Measurements from ENCODE around the gene PPP1CA.

The PPP1CA gene

GRCh38 chr11:67382276-67383136, 19.2 kb downstream of the PPP1CA start:
- Histone ChIP-seq H3K79me2 (ENCODE audit: control insufficient read depth, insufficient read depth, low read length, poor library complexity) (no peaks in the 10 kb centered on the region), H3K4me1 (ENCODE audit: control insufficient read depth in 1 of 2, insufficient read depth in 2 of 2, low read length in 2 of 2) (peaks cover 13 to 15% of the 10 kb centered on the region in 2 experiments), H3K4me2 (ENCODE audit: low read length) (no peak overlapping the region), H3K4me3 (ENCODE audit: low read depth, low read length) (no peak overlapping the region), H3K18ac (ENCODE audit: low read length) (no peak overlapping the region), H3K36me3 (ENCODE audit: control insufficient read depth in 1 of 2, insufficient read depth in 2 of 2, low read length in 2 of 2) (no peaks in the 10 kb centered on the region), H3K9me3 (ENCODE audit: insufficient read depth, low read depth, low read length) (peaks cover 1% of the 10 kb centered on the region), H3K14ac (ENCODE audit: low read length) (no peak overlapping the region), H2BK12ac (ENCODE audit: low read length) (no peak overlapping the region), H3K27ac (ENCODE audit: low read depth, low read length) (no peak overlapping the region), H3K4ac (ENCODE audit: low read depth, low read length) (no peak overlapping the region), H4K91ac (ENCODE audit: low read depth, low read length) (no peak overlapping the region), H2BK120ac (ENCODE audit: insufficient read depth, low read length, poor library complexity) (no peak overlapping the region), H2AK5ac (ENCODE audit: low read length) (no peak overlapping the region), H3K27me3 (ENCODE audit: insufficient read depth, low read length) (no peaks in the 10 kb centered on the region), H3K23ac (ENCODE audit: low read length) (no peak overlapping the region), H4K12ac (ENCODE audit: low read depth, low read length) (no peak overlapping the region), H3K79me1 (ENCODE audit: low read length) (peaks cover 7% of the 10 kb centered on the region), H2BK5ac (ENCODE audit: low read depth, low read length, poor library complexity) (no peak overlapping the region), H2AFZ (ENCODE audit: insufficient read depth, low read length, poor library complexity) (no peak overlapping the region), H4K8ac (ENCODE audit: low read depth, low read length) (no peak overlapping the region), H3K9ac (ENCODE audit: low read length) (no peak overlapping the region)
- DNase-seq, result peak; percentile 65 to 92
- no CpG with 5 or more reads among the region's 16 CpGs for WGBS (ENCODE audit: extremely low coverage, insufficient coverage, insufficient read length)

- Histone ChIP-seq H3K36me3 (ENCODE audit: control insufficient read depth in 1 of 2, insufficient read depth in 2 of 2, low read length in 2 of 2) (no peaks in the 10 kb centered on the region), H4K12ac (ENCODE audit: low read depth, low read length) (no peak overlapping the region), H3K9ac (ENCODE audit: low read length) (no peak overlapping the region), H3K27me3 (ENCODE audit: insufficient read depth, low read length) (peaks cover 9% of the 10 kb centered on the region), H3K14ac (ENCODE audit: low read length) (no peak overlapping the region), H3K4ac (ENCODE audit: low read depth, low read length) (no peak overlapping the region), H3K4me3 (ENCODE audit: low read depth, low read length) (no peak overlapping the region), H2AK5ac (ENCODE audit: low read length) (no peak overlapping the region), H3K23ac (ENCODE audit: low read length) (no peak overlapping the region), H3K4me1 (ENCODE audit: control insufficient read depth in 1 of 2, insufficient read depth in 2 of 2, low read length in 2 of 2) (peaks cover 10 to 15% of the 10 kb centered on the region in 2 experiments), H2BK120ac (ENCODE audit: insufficient read depth, low read length, poor library complexity) (no peak overlapping the region), H3K18ac (ENCODE audit: low read length) (no peak overlapping the region), H3K4me2 (ENCODE audit: low read length) (no peak overlapping the region), H3K79me1 (ENCODE audit: low read length) (peaks cover 7% of the 10 kb centered on the region), H3K27ac (ENCODE audit: low read depth, low read length) (no peak overlapping the region), H2BK5ac (ENCODE audit: low read depth, low read length, poor library complexity) (no peak overlapping the region), H4K8ac (ENCODE audit: low read depth, low read length) (no peak overlapping the region), H3K9me3 (ENCODE audit: insufficient read depth, low read depth, low read length) (peaks cover 1% of the 10 kb centered on the region), H4K91ac (ENCODE audit: low read depth, low read length) (no peak overlapping the region), H3K79me2 (ENCODE audit: control insufficient read depth, insufficient read depth, low read length, poor library complexity) (no peaks in the 10 kb centered on the region), H2AFZ (ENCODE audit: insufficient read depth, low read length, poor library complexity) (no peak overlapping the region), H2BK12ac (ENCODE audit: low read length) (no peak overlapping the region)
- WGBS (ENCODE audit: extremely low coverage, insufficient coverage, insufficient read length), result 100% methylated on average over 2 of the region's 13 CpGs
- DNase-seq, result peak in 1 of 2 donors; percentile 12
These were observed 20.2 kb downstream of the PPP1CA start for GRCh38 chr11:67381244-67381972.

GRCh38 chr11:67379061-67380058, 22.3 kb downstream of the PPP1CA start:
- peaks cover 15% of the 10 kb centered on the region for H3K27me3 ChIP-seq (ENCODE audit: insufficient read depth, low read length)
- peak overlapping the region; percentile 34 for H4K8ac ChIP-seq (ENCODE audit: low read depth, low read length)
- peak overlapping the region; percentile 54 for H2BK12ac ChIP-seq (ENCODE audit: low read length)
- peak overlapping the region; percentile 46 for H3K14ac ChIP-seq (ENCODE audit: low read length)
- H3K18ac ChIP-seq (ENCODE audit: low read length), result no peak overlapping the region
- H3K4me3 ChIP-seq (ENCODE audit: low read depth, low read length), result no peak overlapping the region
- H2BK120ac ChIP-seq (ENCODE audit: insufficient read depth, low read length, poor library complexity), result no peak overlapping the region
- H3K9me3 ChIP-seq (ENCODE audit: insufficient read depth, low read depth, low read length), result peaks cover 1% of the 10 kb centered on the region
- no peaks in the 10 kb centered on the region for H3K79me2 ChIP-seq (ENCODE audit: control insufficient read depth, insufficient read depth, low read length, poor library complexity)
- H3K4ac ChIP-seq (ENCODE audit: low read depth, low read length), result no peak overlapping the region
- H2BK5ac ChIP-seq (ENCODE audit: low read depth, low read length, poor library complexity), result peak overlapping the region; percentile 14
- no peak overlapping the region for H3K23ac ChIP-seq (ENCODE audit: low read length)
- DNase-seq, result no peak
- H3K4me1 ChIP-seq (ENCODE audit: control insufficient read depth in 1 of 2, insufficient read depth in 2 of 2, low read length in 2 of 2), result peaks cover 16 to 23% of the 10 kb centered on the region in 2 experiments
- no peaks in the 10 kb centered on the region for H3K36me3 ChIP-seq (ENCODE audit: control insufficient read depth in 1 of 2, insufficient read depth in 2 of 2, low read length in 2 of 2)
- peaks cover 12% of the 10 kb centered on the region for H3K79me1 ChIP-seq (ENCODE audit: low read length)
- H3K9ac ChIP-seq (ENCODE audit: low read length), result no peak overlapping the region
- H2AFZ ChIP-seq (ENCODE audit: insufficient read depth, low read length, poor library complexity), result peak overlapping the region; percentile 49
- H3K4me2 ChIP-seq (ENCODE audit: low read length), result no peak overlapping the region
- H2AK5ac ChIP-seq (ENCODE audit: low read length), result peak overlapping the region; percentile 85
- no peak overlapping the region for H4K12ac ChIP-seq (ENCODE audit: low read depth, low read length)
- WGBS (ENCODE audit: extremely low coverage, insufficient coverage, insufficient read length), result no CpG with 5 or more reads among the region's 23 CpGs
- H3K27ac ChIP-seq (ENCODE audit: low read depth, low read length), result no peak overlapping the region
- peak overlapping the region; percentile 59 for H4K91ac ChIP-seq (ENCODE audit: low read depth, low read length)

DNA sequence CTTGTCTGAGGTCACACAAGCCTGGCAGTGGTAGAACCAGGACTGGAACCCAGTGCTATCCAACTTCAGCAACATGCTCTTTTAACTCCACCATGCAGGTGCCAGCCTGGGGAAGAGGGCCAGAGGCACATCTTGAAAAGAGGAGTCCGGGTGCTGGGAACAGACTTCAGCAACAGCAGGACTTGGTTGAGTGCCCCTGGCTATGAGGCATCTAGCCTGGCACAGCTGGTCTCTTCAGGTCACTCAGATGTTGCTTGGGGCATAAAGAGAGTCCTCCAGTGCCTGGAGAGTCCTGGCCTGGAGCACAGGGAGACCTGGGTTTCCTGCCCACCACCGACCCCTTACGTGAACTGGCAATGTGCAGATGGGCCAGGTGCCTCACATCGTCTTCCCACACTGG, 23.1 kb downstream of the PPP1CA start:
- Histone ChIP-seq H3K79me1 (ENCODE audit: low read length) (peaks cover 17% of the 10 kb centered on the region), H2AFZ (ENCODE audit: insufficient read depth, low read length, poor library complexity) (no peak overlapping the region), H3K4ac (ENCODE audit: low read depth, low read length) (no peak overlapping the region), H3K4me1 (ENCODE audit: control insufficient read depth in 1 of 2, insufficient read depth in 2 of 2, low read length in 2 of 2) (peaks cover 18 to 25% of the 10 kb centered on the region in 2 experiments), H3K4me2 (ENCODE audit: low read length) (no peak overlapping the region), H2AK5ac (ENCODE audit: low read length) (no peak overlapping the region), H2BK120ac (ENCODE audit: insufficient read depth, low read length, poor library complexity) (no peak overlapping the region), H3K27me3 (ENCODE audit: insufficient read depth, low read length) (peaks cover 15% of the 10 kb centered on the region), H4K91ac (ENCODE audit: low read depth, low read length) (no peak overlapping the region), H3K18ac (ENCODE audit: low read length) (no peak overlapping the region), H3K9me3 (ENCODE audit: insufficient read depth, low read depth, low read length) (peaks cover 1% of the 10 kb centered on the region), H3K23ac (ENCODE audit: low read length) (no peak overlapping the region), H3K79me2 (ENCODE audit: control insufficient read depth, insufficient read depth, low read length, poor library complexity) (no peaks in the 10 kb centered on the region), H3K9ac (ENCODE audit: low read length) (no peak overlapping the region), H2BK5ac (ENCODE audit: low read depth, low read length, poor library complexity) (no peak overlapping the region), H4K12ac (ENCODE audit: low read depth, low read length) (no peak overlapping the region), H3K27ac (ENCODE audit: low read depth, low read length) (no peak overlapping the region), H2BK12ac (ENCODE audit: low read length) (no peak overlapping the region), H4K8ac (ENCODE audit: low read depth, low read length) (no peak overlapping the region), H3K36me3 (ENCODE audit: control insufficient read depth in 1 of 2, insufficient read depth in 2 of 2, low read length in 2 of 2) (no peaks in the 10 kb centered on the region), H3K4me3 (ENCODE audit: low read depth, low read length) (no peak overlapping the region), H3K14ac (ENCODE audit: low read length) (no peak overlapping the region)
- no peak for DNase-seq
- WGBS (ENCODE audit: extremely low coverage, insufficient coverage, insufficient read length), result no CpG with 5 or more reads among the region's 4 CpGs
